ENCODE results near the gene LRFN2.

The LRFN2 gene

DNA sequence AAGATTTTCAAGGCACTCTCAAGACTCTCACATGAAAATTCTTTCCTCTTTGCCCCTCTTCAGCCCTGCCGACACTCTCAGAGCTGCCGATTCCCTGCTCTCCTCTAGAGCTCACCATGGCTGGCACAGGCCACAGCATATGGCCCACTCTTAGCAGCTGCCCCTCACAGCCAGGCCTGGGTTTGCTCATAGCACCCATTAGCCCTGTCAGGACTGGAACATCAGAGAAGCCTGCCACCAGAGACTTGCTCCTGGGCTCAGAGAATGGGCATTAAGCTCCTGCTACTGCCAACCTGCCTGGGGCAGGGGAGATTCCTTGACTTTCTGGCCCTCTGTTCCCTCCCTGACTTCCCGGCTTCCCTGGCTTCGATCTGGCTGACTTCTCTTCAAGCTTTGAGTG, 96.7 kb downstream of the LRFN2 start:
- Histone ChIP-seq H2AFZ (no peak overlapping the region), H3K9ac (no peak overlapping the region), H3K27ac (no peak overlapping the region), H3K27me3 (ENCODE audit: control insufficient read depth, insufficient read depth, low read length) (no peaks in the 10 kb centered on the region), H3K4me1 (peaks cover 14% of the 10 kb centered on the region), H3K4me3 (ENCODE audit: low read depth, low read length) (no peak overlapping the region), H3K4me2 (ENCODE audit: low read length) (no peak overlapping the region), H3K79me2 (no peaks in the 10 kb centered on the region), H3K9me3 (ENCODE audit: control insufficient read depth, low read length) (no peaks in the 10 kb centered on the region), H3K36me3 (ENCODE audit: control insufficient read depth, insufficient read depth, low read length) (no peaks in the 10 kb centered on the region)
- TF ChIP-seq, protein P1, sequence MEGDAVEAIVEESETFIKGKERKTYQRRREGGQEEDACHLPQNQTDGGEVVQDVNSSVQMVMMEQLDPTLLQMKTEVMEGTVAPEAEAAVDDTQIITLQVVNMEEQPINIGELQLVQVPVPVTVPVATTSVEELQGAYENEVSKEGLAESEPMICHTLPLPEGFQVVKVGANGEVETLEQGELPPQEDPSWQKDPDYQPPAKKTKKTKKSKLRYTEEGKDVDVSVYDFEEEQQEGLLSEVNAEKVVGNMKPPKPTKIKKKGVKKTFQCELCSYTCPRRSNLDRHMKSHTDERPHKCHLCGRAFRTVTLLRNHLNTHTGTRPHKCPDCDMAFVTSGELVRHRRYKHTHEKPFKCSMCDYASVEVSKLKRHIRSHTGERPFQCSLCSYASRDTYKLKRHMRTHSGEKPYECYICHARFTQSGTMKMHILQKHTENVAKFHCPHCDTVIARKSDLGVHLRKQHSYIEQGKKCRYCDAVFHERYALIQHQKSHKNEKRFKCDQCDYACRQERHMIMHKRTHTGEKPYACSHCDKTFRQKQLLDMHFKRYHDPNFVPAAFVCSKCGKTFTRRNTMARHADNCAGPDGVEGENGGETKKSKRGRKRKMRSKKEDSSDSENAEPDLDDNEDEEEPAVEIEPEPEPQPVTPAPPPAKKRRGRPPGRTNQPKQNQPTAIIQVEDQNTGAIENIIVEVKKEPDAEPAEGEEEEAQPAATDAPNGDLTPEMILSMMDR (IDR thresholded peaks at IDR 0.05), result no peak

DNA sequence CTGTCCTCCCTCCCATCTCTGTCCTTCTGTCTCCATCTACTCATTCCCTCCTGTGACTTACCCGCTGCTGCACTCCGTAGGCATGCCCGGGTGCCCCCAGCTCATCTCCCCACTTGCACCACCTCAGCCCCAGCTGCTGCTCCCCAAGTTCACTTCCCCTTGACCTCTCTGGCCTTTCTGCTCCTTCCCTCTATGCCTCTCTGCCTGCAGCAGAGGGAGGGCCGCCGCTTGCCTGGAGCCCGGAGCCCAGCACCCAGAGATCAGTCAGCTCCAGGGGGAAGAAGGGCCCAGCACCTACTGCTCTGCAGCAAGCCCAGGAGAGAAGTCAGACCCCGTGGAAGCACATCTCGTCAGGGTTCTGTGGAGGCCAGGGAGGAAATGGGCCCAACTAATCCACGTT, 97.4 kb downstream of the LRFN2 start:
- TF ChIP-seq, protein P1 (IDR thresholded peaks at IDR 0.05), result no peak
- Histone ChIP-seq H3K36me3 (ENCODE audit: control insufficient read depth, insufficient read depth, low read length) (no peaks in the 10 kb centered on the region), H3K9ac (no peak overlapping the region), H3K27me3 (ENCODE audit: control insufficient read depth, insufficient read depth, low read length) (no peaks in the 10 kb centered on the region), H2AFZ (no peak overlapping the region), H3K4me3 (ENCODE audit: low read depth, low read length) (no peak overlapping the region), H3K4me2 (ENCODE audit: low read length) (no peak overlapping the region), H3K27ac (no peak overlapping the region), H3K79me2 (no peaks in the 10 kb centered on the region), H3K9me3 (ENCODE audit: control insufficient read depth, low read length) (no peaks in the 10 kb centered on the region), H3K4me1 (peaks cover 14% of the 10 kb centered on the region)

DNA sequence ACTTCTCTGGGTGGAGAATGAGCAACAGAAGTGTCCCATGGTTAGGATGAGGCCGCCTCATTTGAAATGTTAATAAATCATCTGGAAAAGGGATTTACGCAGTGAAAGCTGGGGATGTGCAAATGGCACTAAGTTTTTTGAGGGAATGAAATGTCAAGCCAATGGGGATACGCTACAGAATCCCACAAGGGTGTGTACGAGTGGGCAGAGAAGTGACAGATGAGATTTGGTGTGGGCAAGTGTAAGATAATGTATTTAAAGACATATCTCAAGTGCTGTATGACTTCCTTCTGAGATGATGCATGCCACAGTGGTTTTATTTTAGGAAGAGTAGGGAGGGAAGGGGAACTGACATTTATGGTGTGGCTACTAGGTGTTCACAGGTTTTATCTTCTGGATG, 100.6 kb downstream of the LRFN2 start:
- Histone ChIP-seq H3K27ac (no peak overlapping the region), H3K79me2 (no peaks in the 10 kb centered on the region), H3K4me1 (no peaks in the 10 kb centered on the region), H3K27me3 (ENCODE audit: control insufficient read depth, insufficient read depth, low read length) (no peaks in the 10 kb centered on the region), H3K4me2 (ENCODE audit: low read length) (no peak overlapping the region), H3K4me3 (ENCODE audit: low read depth, low read length) (no peak overlapping the region), H3K36me3 (ENCODE audit: control insufficient read depth, insufficient read depth, low read length) (no peaks in the 10 kb centered on the region), H3K9me3 (ENCODE audit: control insufficient read depth, low read length) (no peaks in the 10 kb centered on the region), H2AFZ (no peak overlapping the region), H3K9ac (no peak overlapping the region)
- TF ChIP-seq, protein P1 (IDR thresholded peaks at IDR 0.05), result no peak

DNA sequence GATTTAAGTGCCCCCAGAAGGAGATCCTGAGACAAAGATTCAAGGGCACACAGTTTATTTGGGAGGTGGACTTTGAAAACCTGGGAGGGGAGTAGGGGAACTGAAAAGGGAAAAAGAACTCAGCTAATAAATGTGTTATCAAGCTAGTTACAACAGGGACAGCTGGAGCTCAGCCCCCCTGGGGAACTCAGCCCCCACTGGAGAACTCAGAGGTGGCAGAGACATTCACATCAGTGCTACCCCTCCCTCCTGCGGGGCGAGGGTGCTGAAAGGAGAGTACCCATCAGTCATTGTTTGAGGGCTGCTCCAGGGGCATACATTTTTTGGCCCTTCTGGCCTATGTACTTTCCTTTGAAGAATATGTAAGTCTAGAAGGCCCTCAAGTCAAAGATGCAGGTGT, 101.4 kb downstream of the LRFN2 start:
- Histone ChIP-seq H3K4me3 (ENCODE audit: low read depth, low read length) (no peak overlapping the region), H3K27me3 (ENCODE audit: control insufficient read depth, insufficient read depth, low read length) (no peaks in the 10 kb centered on the region), H3K4me2 (ENCODE audit: low read length) (no peak overlapping the region), H3K4me1 (no peaks in the 10 kb centered on the region), H3K9ac (no peak overlapping the region), H3K9me3 (ENCODE audit: control insufficient read depth, low read length) (no peaks in the 10 kb centered on the region), H3K27ac (no peak overlapping the region), H3K79me2 (no peaks in the 10 kb centered on the region), H2AFZ (peak overlapping the region; percentile 46), H3K36me3 (ENCODE audit: control insufficient read depth, insufficient read depth, low read length) (no peaks in the 10 kb centered on the region)
- TF ChIP-seq, protein P1 (IDR thresholded peaks at IDR 0.05), result no peak

DNA sequence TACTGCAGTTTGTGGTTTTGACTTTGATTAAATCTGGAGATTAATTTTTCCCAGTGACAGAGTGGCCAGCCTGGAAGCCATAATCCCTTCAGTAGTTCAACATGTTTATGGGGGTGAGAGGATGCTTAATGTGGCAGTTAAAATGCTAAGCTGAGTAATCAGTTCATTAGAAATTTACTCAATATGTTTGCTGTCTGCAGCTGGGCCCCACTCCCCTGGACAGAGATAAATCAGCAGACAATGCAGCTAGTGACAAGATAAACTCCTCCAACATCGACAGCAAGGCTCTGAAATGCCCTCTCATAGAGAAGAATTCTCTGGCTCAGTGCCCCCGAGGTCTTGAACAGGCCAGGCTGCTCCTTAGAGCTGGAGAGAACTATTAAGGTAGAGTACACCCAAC, 101.9 kb downstream of the LRFN2 start:
- H3K4me3 ChIP-seq (ENCODE audit: low read depth, low read length), result no peak overlapping the region
- H3K9me3 ChIP-seq (ENCODE audit: control insufficient read depth, low read length), result no peaks in the 10 kb centered on the region
- H3K27ac ChIP-seq, result no peak overlapping the region
- no peak overlapping the region for H3K9ac ChIP-seq
- no peaks in the 10 kb centered on the region for H3K4me1 ChIP-seq
- H2AFZ ChIP-seq, result peak overlapping the region; percentile 46
- no peaks in the 10 kb centered on the region for H3K36me3 ChIP-seq (ENCODE audit: control insufficient read depth, insufficient read depth, low read length)
- no peaks in the 10 kb centered on the region for H3K27me3 ChIP-seq (ENCODE audit: control insufficient read depth, insufficient read depth, low read length)
- H3K4me2 ChIP-seq (ENCODE audit: low read length), result no peak overlapping the region
- H3K79me2 ChIP-seq, result no peaks in the 10 kb centered on the region
- TF ChIP-seq, protein P1 (IDR thresholded peaks at IDR 0.05), result no peak

Measured in parathyroid adenoma (tissue), 2 donors.